Left lung (tissue), 10 donors: Measurements from ENCODE around the gene DIAPH2. TPM values are rescaled to one million over a fixed set of nuclear protein-coding genes. Genes with fewer than 3 reads are reported as not detected.

Experiments used
- ATAC-seq: fragments of 200-7000 bp; cut with Tn5 transposase; one replicate; pipeline ENCODE4 v1.9.1; 2020; ENCODE audit warnings: moderate library complexity
- DNase-seq, 4 donors: peaks; one replicate each; pipeline ENCODE4 v3.0.0-alpha.2; 2013 to 2020
- H3K27ac ChIP-seq, 2 donors: fragments of 200-600 bp; sonication (generic) in 1 of 2; one replicate each; pipeline versions ENCODE4 v1.5.0 to v1.8.0; 2020 to 2021
- H3K27me3 ChIP-seq, 2 donors: fragments of 200-600 bp; sonication (generic) in 1 of 2; one replicate each; pipeline versions ENCODE4 v1.5.0 to v1.8.0; 2020 to 2021
- H3K36me3 ChIP-seq, 2 donors: fragments of 200-600 bp; sonication (generic) in 1 of 2; one replicate each; pipeline versions ENCODE4 v1.5.0 to v1.8.0; 2020 to 2021
- H3K4me1 ChIP-seq, 2 donors: fragments of 200-600 bp; one replicate each; pipeline ENCODE4 v1.8.0; 2021
- H3K4me3 ChIP-seq, 2 donors: fragments of 200-600 bp; sonication (generic) in 1 of 2; one replicate each; pipeline versions ENCODE4 v1.5.0 to v1.8.0; 2020 to 2021; ENCODE audit warnings: mild to moderate bottlenecking in 1 of 2
- H3K9me3 ChIP-seq, 2 donors: fragments of 200-600 bp; sonication (generic) in 1 of 2; one replicate each; pipeline versions ENCODE4 v1.5.0 to v1.8.0; 2020 to 2021
- intact Hi-C, 2 donors: fragments of 100-400 bp; cut with DNase I; formaldehyde crosslinking; loops; one replicate each; pipeline versions ENCODE4 v1.11.2 to v1.14.2; 2022
- polyA plus RNA-seq, 6 donors: library from polyadenylated mRNA; unstranded; fragments of 120-200 nt; gene quantifications; one replicate each; pipeline ENCODE4 v1.2.1, GENCODE V29; 2013; ENCODE audit not compliant: insufficient read length in 6 of 6
- total RNA-seq, 2 donors: library from RNA; stranded (reverse); fragmentation: NEBNext Ultra II Directional; extraction: Animal tissue kit (Norgen Biotek cat#: 25700); gene quantifications; one replicate each; pipeline ENCODE4 v1.2.1, GENCODE V29; 2021
- TF ChIP-seq, protein P1 (sequence below), 2 donors: fragments of 200-600 bp; sonication (generic) in 1 of 2; IDR thresholded peaks; one replicate each; pipeline versions ENCODE4 v1.5.0 to v1.8.0; 2021; ENCODE audit warnings: antibody characterized with exemption in 2 of 2
- donor health status: DM: no; HTN: yes; CAD: no.
- donor health status: DM: no; HTN: no; CAD: no.

DIAPH2 gene
- total and polyA plus RNA-seq, 8 donors = 14.6 to 34.1 (median 16.4) TPM

- DNase-seq (peak in 2 of 4 donors; percentile 30), ATAC-seq (peak; percentile 72)
- Histone ChIP-seq H3K4me3 (no peak overlapping the region), H3K9me3 (no peaks in the 10 kb centered on the region), H3K27ac (peak overlapping the region; percentile 18 to 35), H3K36me3 (no peaks in the 10 kb centered on the region), H3K27me3 (no peaks in the 10 kb centered on the region), H3K4me1 (peaks cover 0 to 12% of the 10 kb centered on the region in 2 donors)
- intact Hi-C loops = no loop called here
- TF ChIP-seq, protein P1, sequence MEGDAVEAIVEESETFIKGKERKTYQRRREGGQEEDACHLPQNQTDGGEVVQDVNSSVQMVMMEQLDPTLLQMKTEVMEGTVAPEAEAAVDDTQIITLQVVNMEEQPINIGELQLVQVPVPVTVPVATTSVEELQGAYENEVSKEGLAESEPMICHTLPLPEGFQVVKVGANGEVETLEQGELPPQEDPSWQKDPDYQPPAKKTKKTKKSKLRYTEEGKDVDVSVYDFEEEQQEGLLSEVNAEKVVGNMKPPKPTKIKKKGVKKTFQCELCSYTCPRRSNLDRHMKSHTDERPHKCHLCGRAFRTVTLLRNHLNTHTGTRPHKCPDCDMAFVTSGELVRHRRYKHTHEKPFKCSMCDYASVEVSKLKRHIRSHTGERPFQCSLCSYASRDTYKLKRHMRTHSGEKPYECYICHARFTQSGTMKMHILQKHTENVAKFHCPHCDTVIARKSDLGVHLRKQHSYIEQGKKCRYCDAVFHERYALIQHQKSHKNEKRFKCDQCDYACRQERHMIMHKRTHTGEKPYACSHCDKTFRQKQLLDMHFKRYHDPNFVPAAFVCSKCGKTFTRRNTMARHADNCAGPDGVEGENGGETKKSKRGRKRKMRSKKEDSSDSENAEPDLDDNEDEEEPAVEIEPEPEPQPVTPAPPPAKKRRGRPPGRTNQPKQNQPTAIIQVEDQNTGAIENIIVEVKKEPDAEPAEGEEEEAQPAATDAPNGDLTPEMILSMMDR (IDR thresholded peaks at IDR 0.05) = no peak
Observed at GRCh38 chrX:96692454-96692853, 7.8 kb downstream of the DIAPH2 start.

DNA sequence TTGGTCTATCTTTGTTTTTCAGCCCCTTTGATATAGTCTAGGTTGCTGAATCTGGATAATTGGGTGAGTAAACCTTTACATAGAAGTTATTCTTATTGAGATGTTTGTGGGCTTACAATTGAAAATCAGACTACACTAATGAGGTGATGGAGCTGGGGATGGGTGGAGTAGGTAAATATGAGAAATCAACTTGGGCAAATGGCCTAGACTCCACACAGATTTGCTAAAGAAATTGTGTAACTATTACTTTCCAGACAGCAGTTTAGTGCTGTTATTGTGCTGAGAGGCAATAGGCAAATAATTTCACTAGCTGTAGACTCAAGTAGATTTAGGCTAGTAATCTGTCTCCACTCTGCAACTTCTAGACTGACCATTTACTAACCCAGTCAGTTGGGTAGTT, 8.2 kb downstream of the DIAPH2 start:
- Histone ChIP-seq H3K4me3 (no peak overlapping the region), H3K36me3 (no peaks in the 10 kb centered on the region), H3K9me3 (no peaks in the 10 kb centered on the region), H3K27me3 (no peaks in the 10 kb centered on the region), H3K27ac (peak overlapping the region; percentile 18 to 35), H3K4me1 (peaks cover 0 to 8% of the 10 kb centered on the region in 2 donors)
- DNase-seq (peak in 2 of 4 donors; percentile 17 to 18), ATAC-seq (peak; percentile 68)
- intact Hi-C loops = no loop called here
- TF ChIP-seq, protein P1 (IDR thresholded peaks at IDR 0.05) = no peak

- peaks cover 0 to 8% of the 10 kb centered on the region in 2 donors for H3K4me1 ChIP-seq
- ATAC-seq (no peak), DNase-seq (no peak)
- no peaks in the 10 kb centered on the region for H3K36me3 ChIP-seq
- no peaks in the 10 kb centered on the region for H3K27me3 ChIP-seq
- TF ChIP-seq, protein P1 (IDR thresholded peaks at IDR 0.05) = no peak
- intact Hi-C loops = no loop called here
- no peak overlapping the region for H3K4me3 ChIP-seq
- no peaks in the 10 kb centered on the region for H3K9me3 ChIP-seq
- peak overlapping the region; percentile 18 to 35 for H3K27ac ChIP-seq
Observed at GRCh38 chrX:96693407-96693806, 8.8 kb downstream of the DIAPH2 start.

DNA sequence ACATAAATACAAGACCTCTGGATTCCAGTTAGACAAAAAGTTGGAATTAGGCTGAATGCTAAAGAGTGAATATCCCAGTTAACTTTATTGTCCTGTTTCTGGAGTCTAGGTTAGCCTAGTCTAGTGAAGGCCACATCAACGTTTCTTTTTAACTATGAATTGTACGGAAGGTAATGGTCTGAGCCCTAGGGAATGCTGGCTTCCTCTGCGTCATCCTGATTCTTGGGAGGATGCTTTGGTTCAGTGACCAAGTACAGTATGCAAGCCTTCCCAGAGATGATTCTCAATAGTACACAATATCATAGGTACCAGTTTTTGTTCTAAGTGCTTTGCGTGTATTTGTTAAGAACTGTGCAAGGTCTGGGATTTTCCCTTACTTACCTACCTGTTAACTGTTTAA, 11.8 kb downstream of the DIAPH2 start:
- Histone ChIP-seq H3K27me3 (no peaks in the 10 kb centered on the region), H3K36me3 (no peaks in the 10 kb centered on the region), H3K9me3 (no peaks in the 10 kb centered on the region), H3K4me3 (no peak overlapping the region), H3K27ac (no peak overlapping the region), H3K4me1 (peaks cover 0 to 8% of the 10 kb centered on the region in 2 donors)
- ATAC-seq (no peak), DNase-seq (no peak)
- TF ChIP-seq, protein P1 (IDR thresholded peaks at IDR 0.05) = no peak
- intact Hi-C loops = no loop called here

DNA sequence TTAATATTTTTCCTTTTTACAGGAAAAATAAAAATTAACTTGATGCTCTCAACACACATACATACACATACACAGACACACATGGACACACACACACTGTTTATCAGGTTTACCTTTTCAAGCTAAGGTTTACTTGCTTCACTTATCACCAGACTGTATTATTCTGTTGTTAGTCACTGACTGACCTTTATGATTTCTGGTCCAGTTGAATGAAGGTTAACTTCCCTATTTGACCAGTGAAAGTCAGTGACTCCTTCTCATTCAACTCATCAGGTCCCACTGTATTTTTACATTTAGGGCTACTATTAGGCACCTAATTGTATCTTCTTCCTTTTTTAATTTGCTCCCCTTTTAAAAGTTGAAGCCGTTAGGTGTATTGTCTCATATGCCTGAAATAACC, 16.0 kb downstream of the DIAPH2 start:
- TF ChIP-seq, protein P1 (IDR thresholded peaks at IDR 0.05) = no peak
- DNase-seq = no peak
- intact Hi-C loops = no loop called here
- H3K36me3 ChIP-seq = no peaks in the 10 kb centered on the region
- no peak overlapping the region for H3K27ac ChIP-seq
- no peaks in the 10 kb centered on the region for H3K4me1 ChIP-seq
- ATAC-seq = no peak
- H3K27me3 ChIP-seq = no peaks in the 10 kb centered on the region
- no peak overlapping the region for H3K4me3 ChIP-seq
- no peaks in the 10 kb centered on the region for H3K9me3 ChIP-seq
